Thyroid gland (tissue), 4 donors: Measurements from ENCODE around the gene VWA3B.

ENCODE experiments used
- CTCF ChIP-seq, 6 experiments: fragments of 200-600 bp in 3 of 6; fragments of 450-650 bp in 3 of 6; sonication (generic) in 3 of 6; IDR thresholded peaks; one replicate each; pipeline ENCODE4 v1.5.1; 2016 to 2019; ENCODE audit warnings: antibody characterized with exemption in 6 of 6, mild to moderate bottlenecking in 2 of 6, inconsistent platforms in 1 of 6, moderate library complexity in 1 of 6
- POLR2A ChIP-seq, 2 donors: fragments of 450-650 bp; IDR thresholded peaks; one replicate each; pipeline ENCODE4 v1.6.1; 2017; ENCODE audit warnings: antibody characterized with exemption in 2 of 2, mild to moderate bottlenecking in 2 of 2, moderate library complexity in 1 of 2

- TF ChIP-seq POLR2A (IDR thresholded peaks at IDR 0.05), result no peak
- no peak for TF ChIP-seq CTCF (IDR thresholded peaks at IDR 0.05)
Measured at GRCh38 chr2:98164256-98164655, 77.3 kb downstream of the VWA3B start.
